Neural progenitor cell (in vitro differentiated cells): Measurements from ENCODE around the gene REEP3. TPM values are rescaled to one million over a fixed set of nuclear protein-coding genes. Genes with fewer than 3 reads are reported as not detected.

Experiments
- DNase-seq: peaks from one replicate; pipeline ENCODE4 v3.0.0-alpha.2; 2016; ENCODE audit warnings: low spot score
- H2AFZ ChIP-seq: fragments of 200-600 bp; sonication (generic); replicated peaks from 2 replicates; pipeline ENCODE4 v1.6.1; 2016; ENCODE audit warnings: antibody characterized with exemption
- H3F3A ChIP-seq: fragments of 200-600 bp; sonication (generic); 2 replicates; pipeline ENCODE4 v1.6.1; 2016; ENCODE audit warnings: antibody characterized with exemption, low read depth
- H3K27ac ChIP-seq: fragments of 200-600 bp; sonication (generic); 2 replicates; pipeline ENCODE4 v1.5.1; 2016; ENCODE audit warnings: mild to moderate bottlenecking
- H3K27me3 ChIP-seq: fragments of 200-600 bp; sonication (generic); 2 replicates; pipeline ENCODE4 v1.6.1; 2016; ENCODE audit warnings: mild to moderate bottlenecking, moderate library complexity
- H3K36me3 ChIP-seq: fragments of 200-600 bp; sonication (generic); 2 replicates; pipeline ENCODE4 v1.5.1; 2016
- H3K4me1 ChIP-seq: fragments of 200-600 bp; sonication (generic); 2 replicates; pipeline ENCODE4 v1.6.1; 2016; ENCODE audit warnings: mixed run types
- H3K4me2 ChIP-seq: fragments of 200-600 bp; sonication (generic); 2 replicates; pipeline ENCODE4 v1.6.1; 2016
- H3K4me3 ChIP-seq: fragments of 200-600 bp; sonication (generic); 2 replicates; pipeline ENCODE4 v1.5.1; 2016
- H3K79me2 ChIP-seq: fragments of 200-600 bp; sonication (generic); 2 replicates; pipeline ENCODE4 v1.6.1; 2016; ENCODE audit warnings: low read depth
- H3K9ac ChIP-seq: fragments of 200-600 bp; sonication (generic); 2 replicates; pipeline ENCODE4 v1.6.1; 2016
- H3K9me3 ChIP-seq: fragments of 200-600 bp; sonication (generic); 2 replicates; pipeline ENCODE4 v1.5.1; 2016; ENCODE audit warnings: low read depth
- H4K20me1 ChIP-seq: fragments of 200-600 bp; sonication (generic); 2 replicates; pipeline ENCODE4 v1.6.1; 2016; ENCODE audit warnings: low read depth
- H3K27ac Mint-ChIP-seq: 3 replicates; pipeline ENCODE4 v1.8.0; 2021; ENCODE audit warnings: mixed read lengths
- H3K27me3 Mint-ChIP-seq: 2 replicates; pipeline ENCODE4 v1.8.0; 2022; ENCODE audit warnings: low read depth, mild to moderate bottlenecking, inconsistent platforms, moderate library complexity, mixed read lengths; ENCODE audit not compliant: insufficient read depth
- H3K36me3 Mint-ChIP-seq: 3 replicates; pipeline ENCODE4 v1.8.0; 2021; ENCODE audit warnings: mixed read lengths
- H3K4me1 Mint-ChIP-seq: 3 replicates; pipeline ENCODE4 v1.8.0; 2021; ENCODE audit warnings: mixed read lengths
- H3K4me3 Mint-ChIP-seq: 3 replicates; pipeline ENCODE4 v1.8.0; 2021; ENCODE audit warnings: mild to moderate bottlenecking, moderate library complexity, mixed read lengths
- H3K9me3 Mint-ChIP-seq: 3 replicates; pipeline ENCODE4 v1.8.0; 2020; ENCODE audit warnings: mixed read lengths
- EZH2 ChIP-seq: fragments of 200-600 bp; sonication (generic); IDR thresholded peaks from 2 replicates; pipeline ENCODE4 v1.6.1; 2017; ENCODE audit warnings: antibody characterized with exemption, mild to moderate bottlenecking, moderate library complexity
- EZH2phosphoT487 ChIP-seq: fragments of 200-600 bp; sonication (generic); IDR thresholded peaks from 2 replicates; pipeline ENCODE4 v1.6.1; 2017; ENCODE audit warnings: antibody characterized with exemption
- total RNA-seq: library from RNA; depleted of rRNA; stranded (reverse); fragments of >200 nt; gene quantifications from 2 replicates; pipeline ENCODE4 v1.2.3, GENCODE V29; 2015; ENCODE audit warnings: low replicate concordance
- TF ChIP-seq, protein P1 (sequence below): fragments of 200-600 bp; sonication (generic); IDR thresholded peaks from 2 replicates; pipeline ENCODE4 v1.5.1; 2017; ENCODE audit warnings: antibody characterized with exemption, mild to moderate bottlenecking

Gene REEP3
- total RNA-seq, 1 donor from 2014 or later = 42.0 TPM

DNA sequence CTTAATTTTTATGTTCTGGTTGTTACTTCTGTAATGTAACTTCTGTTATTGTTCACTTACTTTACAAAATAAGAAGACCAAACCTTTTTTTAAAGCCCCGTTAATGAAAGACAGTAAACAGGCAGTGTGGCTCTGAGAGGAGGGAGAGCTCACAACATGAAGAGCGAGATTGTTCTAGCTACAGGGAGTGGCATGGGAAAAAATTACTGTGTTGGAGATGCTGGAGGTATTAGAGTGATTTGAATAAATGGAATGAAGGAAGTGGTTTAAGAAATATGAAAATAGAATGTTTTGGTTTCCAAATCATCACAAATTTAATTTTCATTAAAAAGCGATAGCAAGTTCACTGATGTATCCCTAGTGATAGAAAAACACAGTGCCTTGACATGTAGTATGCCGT, 31.8 kb downstream of the REEP3 start:
- no peak overlapping the region for H3K4me3 Mint-ChIP-seq
- H3K36me3 Mint-ChIP-seq = peaks cover 20% of the 10 kb centered on the region
- H3K9me3 Mint-ChIP-seq = peaks cover 11% of the 10 kb centered on the region
- Histone ChIP-seq H3K27me3 (no peaks in the 10 kb centered on the region), H3K79me2 (peaks cover 69% of the 10 kb centered on the region), H3K4me2 (no peak overlapping the region), H3F3A (no peaks in the 10 kb centered on the region), H3K27ac (no peak overlapping the region), H3K36me3 (no peaks in the 10 kb centered on the region), H2AFZ (no peak overlapping the region), H3K4me1 (no peaks in the 10 kb centered on the region), H4K20me1 (peaks cover 5% of the 10 kb centered on the region), H3K9ac (no peak overlapping the region), H3K9me3 (no peaks in the 10 kb centered on the region), H3K4me3 (no peak overlapping the region)
- TF ChIP-seq, protein P1, sequence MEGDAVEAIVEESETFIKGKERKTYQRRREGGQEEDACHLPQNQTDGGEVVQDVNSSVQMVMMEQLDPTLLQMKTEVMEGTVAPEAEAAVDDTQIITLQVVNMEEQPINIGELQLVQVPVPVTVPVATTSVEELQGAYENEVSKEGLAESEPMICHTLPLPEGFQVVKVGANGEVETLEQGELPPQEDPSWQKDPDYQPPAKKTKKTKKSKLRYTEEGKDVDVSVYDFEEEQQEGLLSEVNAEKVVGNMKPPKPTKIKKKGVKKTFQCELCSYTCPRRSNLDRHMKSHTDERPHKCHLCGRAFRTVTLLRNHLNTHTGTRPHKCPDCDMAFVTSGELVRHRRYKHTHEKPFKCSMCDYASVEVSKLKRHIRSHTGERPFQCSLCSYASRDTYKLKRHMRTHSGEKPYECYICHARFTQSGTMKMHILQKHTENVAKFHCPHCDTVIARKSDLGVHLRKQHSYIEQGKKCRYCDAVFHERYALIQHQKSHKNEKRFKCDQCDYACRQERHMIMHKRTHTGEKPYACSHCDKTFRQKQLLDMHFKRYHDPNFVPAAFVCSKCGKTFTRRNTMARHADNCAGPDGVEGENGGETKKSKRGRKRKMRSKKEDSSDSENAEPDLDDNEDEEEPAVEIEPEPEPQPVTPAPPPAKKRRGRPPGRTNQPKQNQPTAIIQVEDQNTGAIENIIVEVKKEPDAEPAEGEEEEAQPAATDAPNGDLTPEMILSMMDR = no peak
- no peak for TF ChIP-seq EZH2
- no peak for TF ChIP-seq EZH2phosphoT487
- DNase-seq = no peak
- no peak overlapping the region for H3K27ac Mint-ChIP-seq
- peaks cover 3% of the 10 kb centered on the region for H3K4me1 Mint-ChIP-seq
- H3K27me3 Mint-ChIP-seq = no peaks in the 10 kb centered on the region

- Histone ChIP-seq H3K4me3 (no peak overlapping the region), H3K27ac (no peak overlapping the region)
- no peak overlapping the region for H3K27ac Mint-ChIP-seq
Measured at GRCh38 chr10:63553473-63553872, 32.3 kb downstream of the REEP3 start.

DNA sequence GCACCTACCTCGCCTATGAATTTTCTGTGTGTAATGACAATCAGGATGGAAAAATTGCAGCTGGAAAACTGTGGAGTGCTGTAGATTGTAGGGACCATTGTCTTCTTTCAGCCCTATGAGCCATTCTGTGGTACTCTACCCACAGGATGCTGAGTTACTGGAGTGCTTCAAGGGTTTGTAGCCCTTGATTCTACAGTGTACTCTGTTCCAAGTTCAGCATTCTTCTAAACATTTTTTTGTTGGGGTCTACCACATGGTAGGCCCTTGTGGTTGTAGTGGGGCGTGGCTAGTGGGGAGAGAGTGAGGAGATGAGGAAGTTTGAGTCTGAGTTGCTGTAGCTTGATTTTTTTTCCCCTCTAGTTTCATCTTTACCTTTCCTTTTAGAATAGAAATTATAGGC, 33.5 kb downstream of the REEP3 start:
- no peak overlapping the region for H3K4me3 Mint-ChIP-seq
- H4K20me1 ChIP-seq = peaks cover 9% of the 10 kb centered on the region
- H3K9me3 ChIP-seq = no peaks in the 10 kb centered on the region
- no peak overlapping the region for H3K4me2 ChIP-seq
- H3K4me1 ChIP-seq = no peaks in the 10 kb centered on the region
- H3K27me3 Mint-ChIP-seq = no peaks in the 10 kb centered on the region
- H3K27me3 ChIP-seq = no peaks in the 10 kb centered on the region
- no peak overlapping the region for H3K27ac Mint-ChIP-seq
- no peak overlapping the region for H3K9ac ChIP-seq
- peaks cover 3% of the 10 kb centered on the region for H3K4me1 Mint-ChIP-seq
- H3K36me3 ChIP-seq = no peaks in the 10 kb centered on the region
- H3K79me2 ChIP-seq = peaks cover 76% of the 10 kb centered on the region
- H3K9me3 Mint-ChIP-seq = peaks cover 11% of the 10 kb centered on the region
- no peak overlapping the region for H3K4me3 ChIP-seq
- TF ChIP-seq EZH2 (no peak), EZH2phosphoT487 (no peak)
- TF ChIP-seq, protein P1 = no peak
- no peak for DNase-seq
- H3F3A ChIP-seq = no peaks in the 10 kb centered on the region
- peaks cover 20% of the 10 kb centered on the region for H3K36me3 Mint-ChIP-seq
- H3K27ac ChIP-seq = no peak overlapping the region
- H2AFZ ChIP-seq = no peak overlapping the region

More at GRCh38 chr10:63553473-63553872, 32.3 kb downstream of the REEP3 start:
- H3K36me3 Mint-ChIP-seq = peaks cover 20% of the 10 kb centered on the region
- no peak for DNase-seq
- Histone ChIP-seq H3K4me1 (no peaks in the 10 kb centered on the region), H3K9ac (no peak overlapping the region), H3K36me3 (no peaks in the 10 kb centered on the region), H4K20me1 (peaks cover 10% of the 10 kb centered on the region), H3K9me3 (no peaks in the 10 kb centered on the region), H3K4me2 (no peak overlapping the region), H3K27me3 (no peaks in the 10 kb centered on the region), H3F3A (no peaks in the 10 kb centered on the region), H2AFZ (no peak overlapping the region), H3K79me2 (peaks cover 74% of the 10 kb centered on the region)
- H3K9me3 Mint-ChIP-seq = peaks cover 11% of the 10 kb centered on the region
- H3K4me3 Mint-ChIP-seq = no peak overlapping the region
- H3K4me1 Mint-ChIP-seq = peaks cover 3% of the 10 kb centered on the region
- no peaks in the 10 kb centered on the region for H3K27me3 Mint-ChIP-seq
- TF ChIP-seq EZH2phosphoT487 (no peak), EZH2 (no peak)
- TF ChIP-seq, protein P1 = no peak
